OCI-LY3 (cell line): ENCODE measurements around the gene MKI67.

Experiments
- H2AFZ ChIP-seq: fragments of 200-600, 300-600 bp; shearing (Covaris generic); 2 replicates; pipeline ENCODE4 v1.6.0; 2014; ENCODE audit warnings: antibody characterized with exemption, low read depth, low read length
- H3K27ac ChIP-seq: fragments of 200-600, 300-600 bp; sonication (generic); 2 replicates; pipeline ENCODE4 v1.5.1; 2014; ENCODE audit warnings: mild to moderate bottlenecking, low read length, moderate library complexity, mixed read lengths
- H3K27me3 ChIP-seq: fragments of 200-600, 300-600 bp; sonication (generic); 2 replicates; pipeline ENCODE4 v1.6.1; 2014; ENCODE audit warnings: low read depth, low read length, mixed read lengths
- H3K36me3 ChIP-seq: fragments of 200-600, 300-600 bp; sonication (generic); replicated peaks from 2 replicates; pipeline ENCODE3; 2014; ENCODE audit warnings: low read depth, low read length, mixed read lengths
- H3K4me1 ChIP-seq: fragments of 300-600, 200-600 bp; sonication (generic); 2 replicates; pipeline ENCODE4 v1.6.1; 2014; ENCODE audit warnings: low read length, mixed read lengths
- H3K4me2 ChIP-seq: fragments of 200-600, 300-600 bp; sonication (generic); 2 replicates; pipeline ENCODE4 v1.6.1; 2014; ENCODE audit warnings: low read length, mixed read lengths
- H3K4me3 ChIP-seq: fragments of 300-600, 200-600 bp; sonication (generic); 2 replicates; pipeline ENCODE4 v1.5.1; 2014; ENCODE audit warnings: antibody characterized with exemption, mild to moderate bottlenecking, low read length, moderate library complexity
- H3K79me2 ChIP-seq: fragments of 300-600, 200-600 bp; shearing (Covaris generic); 2 replicates; pipeline ENCODE4 v1.6.1; 2014; ENCODE audit warnings: mild to moderate bottlenecking, low read length, mixed read lengths
- H3K9ac ChIP-seq: fragments of 300-600, 200-600 bp; shearing (Covaris generic); 2 replicates; pipeline ENCODE4 v1.6.0; 2014; ENCODE audit warnings: mild to moderate bottlenecking, low read length, moderate library complexity
- H3K9me3 ChIP-seq: fragments of 200-600, 300-600 bp; shearing (Covaris generic); 2 replicates; pipeline ENCODE4 v1.6.1; 2014; ENCODE audit warnings: low read length, mixed read lengths; ENCODE audit not compliant: insufficient read depth
- H4K20me1 ChIP-seq: fragments of 200-600, 300-600 bp; sonication (generic); 2 replicates; pipeline ENCODE4 v1.6.1; 2016; ENCODE audit warnings: low read length, mixed read lengths; ENCODE audit not compliant: insufficient read depth
- CTCF ChIP-seq: fragments of 200-600, 300-600 bp; sonication (generic); IDR thresholded peaks from 2 replicates; pipeline ENCODE4 v1.5.1; 2014; ENCODE audit warnings: antibody characterized with exemption, low read length, low read depth
- EZH2phosphoT487 ChIP-seq: fragments of 200-600 bp; shearing (Covaris generic); IDR thresholded peaks from 2 replicates; pipeline ENCODE4 v1.6.1; 2018; ENCODE audit warnings: antibody characterized with exemption, mixed run types, low read depth

Gene MKI67

DNA sequence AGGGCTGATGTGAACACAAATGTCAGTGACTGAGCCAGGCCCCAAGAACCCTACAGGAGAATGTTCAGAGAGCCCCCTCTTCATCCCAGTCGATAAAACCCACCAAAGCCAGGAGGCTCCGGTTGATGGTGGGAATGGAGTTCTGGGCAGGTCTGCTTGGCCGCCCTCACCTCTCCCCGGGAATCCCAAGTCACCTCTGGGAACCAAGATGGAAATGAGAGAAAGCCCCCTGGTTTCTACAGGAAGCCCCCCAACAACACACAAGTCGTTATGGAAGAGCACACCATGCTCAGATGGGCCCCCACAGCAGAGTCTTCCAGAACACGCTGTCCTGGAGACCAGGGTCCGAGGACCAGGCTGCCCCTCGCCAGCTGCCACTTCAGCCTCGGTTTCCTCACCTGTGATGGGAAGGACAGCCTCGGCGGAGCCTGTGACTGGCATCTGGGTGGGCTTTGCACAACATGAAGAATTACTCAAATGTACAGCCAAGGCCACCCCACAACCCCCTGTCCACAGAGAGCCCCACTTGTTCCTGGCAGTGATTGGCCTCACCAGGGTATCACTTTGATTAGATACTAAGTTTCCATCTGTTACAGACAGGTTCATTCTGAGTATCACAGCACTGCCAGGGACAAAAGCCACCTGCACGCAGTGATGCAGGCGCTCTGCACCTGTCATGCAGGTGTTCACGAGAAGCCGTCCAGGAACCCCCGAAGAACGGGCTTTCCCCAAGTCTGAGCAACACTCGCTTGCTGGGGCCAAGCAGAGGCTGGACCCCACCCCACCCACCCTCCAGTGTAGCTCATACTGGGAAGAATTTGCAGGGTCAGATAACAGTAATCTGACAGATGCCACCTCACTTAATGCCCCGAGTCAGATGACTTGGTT, 57.6 kb downstream of the MKI67 start:
- H3K9me3 ChIP-seq = no peaks in the 10 kb centered on the region
- no peaks in the 10 kb centered on the region for H3K27me3 ChIP-seq
- no peaks in the 10 kb centered on the region for H4K20me1 ChIP-seq
- peaks cover 6% of the 10 kb centered on the region; the same call in 1 of the 2 replicates for H3K79me2 ChIP-seq
- H2AFZ ChIP-seq = no peak overlapping the region
- H3K4me2 ChIP-seq = peak overlapping the region; percentile 24
- no peak for TF ChIP-seq EZH2phosphoT487
- no peak for TF ChIP-seq CTCF
- peaks cover 56% of the 10 kb centered on the region for H3K4me1 ChIP-seq
- peak overlapping the region; percentile 62 for H3K27ac ChIP-seq
- H3K36me3 ChIP-seq = peaks cover 68% of the 10 kb centered on the region
- H3K9ac ChIP-seq = no peak overlapping the region; the same call in 1 of the 2 replicates
- no peak overlapping the region for H3K4me3 ChIP-seq

GRCh38 chr10:128067691-128068397, 58.4 kb downstream of the MKI67 start:
- Histone ChIP-seq H3K4me3 (no peak overlapping the region), H2AFZ (no peak overlapping the region), H3K27ac (peak overlapping the region; percentile 62), H4K20me1 (no peaks in the 10 kb centered on the region), H3K79me2 (peaks cover 6% of the 10 kb centered on the region; the same call in 1 of the 2 replicates), H3K4me1 (peaks cover 62% of the 10 kb centered on the region), H3K27me3 (no peaks in the 10 kb centered on the region), H3K9ac (no peak overlapping the region), H3K4me2 (peak overlapping the region; percentile 24; the same call in 1 of the 2 replicates), H3K36me3 (peaks cover 60% of the 10 kb centered on the region), H3K9me3 (no peaks in the 10 kb centered on the region)
- TF ChIP-seq CTCF = no peak

GRCh38 chr10:128066870-128067382, 59.3 kb downstream of the MKI67 start:
- no peaks in the 10 kb centered on the region for H3K27me3 ChIP-seq
- H3K9me3 ChIP-seq = no peaks in the 10 kb centered on the region
- TF ChIP-seq CTCF = no peak
- no peak for TF ChIP-seq EZH2phosphoT487

More at GRCh38 chr10:128066870-128067382, 59.3 kb downstream of the MKI67 start:
- Histone ChIP-seq H3K79me2 (peaks cover 6% of the 10 kb centered on the region; the same call in 1 of the 2 replicates), H3K4me2 (no peak overlapping the region), H3K9ac (no peak overlapping the region), H3K4me1 (peaks cover 72% of the 10 kb centered on the region), H3K36me3 (peaks cover 57% of the 10 kb centered on the region), H3K27ac (no peak overlapping the region), H4K20me1 (no peaks in the 10 kb centered on the region), H2AFZ (no peak overlapping the region), H3K4me3 (no peak overlapping the region)
